Measurements from ENCODE around the gene DHCR24.

- TF ChIP-seq POLR2AphosphoS5 (IDR thresholded peaks at IDR 0.05; ENCODE audit: low read depth, low read length), result no peak
- no peak for TF ChIP-seq YY1 (IDR thresholded peaks at IDR 0.05; ENCODE audit: insufficient read depth, insufficient replicate concordance, low read depth, low read length)
- no peak for TF ChIP-seq SIX1 (CRISPR knock-in tag; IDR thresholded peaks at IDR 0.05; ENCODE audit: borderline replicate concordance)
- TF ChIP-seq ZNF674 (CRISPR knock-in tag; IDR thresholded peaks at IDR 0.05; ENCODE audit: low read depth), result no peak
- no peak for TF ChIP-seq STAG1 (CRISPR knock-in tag; IDR thresholded peaks at IDR 0.05)
- TF ChIP-seq ZNF260 (CRISPR knock-in tag; IDR thresholded peaks at IDR 0.05; ENCODE audit: borderline replicate concordance, low read depth), result no peak
- TF ChIP-seq SP2 (CRISPR knock-in tag; IDR thresholded peaks at IDR 0.05), result no peak
- TF ChIP-seq BCL3 (CRISPR knock-in tag; IDR thresholded peaks at IDR 0.05), result no peak
Measured at GRCh38 chr1:54800041-54800898, 86.7 kb downstream of the DHCR24 start.

Measured in HepG2 (cell line).